HG03025 (cell line): ENCODE measurements around the gene YWHAQ.

Experiments
- ATAC-seq: cut with Tn5 transposase; IDR thresholded peaks from one replicate; pipeline ENCODE4 v1.9.1; 2021; ENCODE audit warnings: mild to moderate bottlenecking, moderate library complexity; ENCODE audit not compliant: unreplicated experiment, low FRiP score

YWHAQ gene

DNA sequence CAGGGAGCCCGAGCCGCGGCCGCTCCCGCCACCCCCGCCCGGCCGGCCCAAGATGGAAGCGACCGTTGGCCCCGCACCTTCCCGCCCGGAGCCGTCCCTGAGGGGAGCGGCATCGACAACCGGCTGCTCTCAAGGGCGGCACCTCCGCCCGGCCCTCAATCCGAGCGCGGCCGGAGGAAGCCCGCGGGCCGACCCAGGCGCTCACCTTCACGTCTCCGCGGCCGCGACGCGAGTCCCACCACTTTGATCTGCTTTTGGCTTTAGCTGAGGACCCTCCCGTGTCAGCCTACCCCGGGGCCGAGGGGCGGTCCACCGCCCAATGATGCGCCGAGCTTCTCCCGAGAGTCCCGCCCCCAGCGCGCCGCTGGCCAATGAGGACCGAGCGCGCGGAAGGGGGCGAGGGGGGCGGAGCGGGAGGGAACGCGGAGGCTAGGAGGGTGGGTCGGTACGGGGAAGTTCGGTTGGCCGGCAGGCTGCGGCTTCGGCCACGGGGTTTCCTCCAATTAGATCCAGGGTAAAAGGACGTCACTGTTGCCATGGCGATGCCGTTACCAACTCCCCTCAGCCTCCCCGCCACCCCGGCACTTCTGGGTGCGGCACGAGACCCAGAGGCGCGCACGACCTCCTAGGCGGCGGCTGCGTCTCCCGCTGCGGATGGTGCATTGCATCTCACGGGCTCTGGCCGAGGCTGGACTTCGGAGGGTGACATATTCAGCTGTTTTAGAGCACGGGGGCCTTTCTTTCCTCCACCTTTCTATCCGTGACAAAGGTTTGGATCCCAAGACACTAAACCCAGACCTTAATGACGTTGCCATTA lies at the start of gene YWHAQ:
YWHAQ (minus strand) TSS at position 262 of the 817 bp plus-strand sequence. CDS start 545 bp downstream, outside the sequence.
- peak; percentile 91 for ATAC-seq

DNA sequence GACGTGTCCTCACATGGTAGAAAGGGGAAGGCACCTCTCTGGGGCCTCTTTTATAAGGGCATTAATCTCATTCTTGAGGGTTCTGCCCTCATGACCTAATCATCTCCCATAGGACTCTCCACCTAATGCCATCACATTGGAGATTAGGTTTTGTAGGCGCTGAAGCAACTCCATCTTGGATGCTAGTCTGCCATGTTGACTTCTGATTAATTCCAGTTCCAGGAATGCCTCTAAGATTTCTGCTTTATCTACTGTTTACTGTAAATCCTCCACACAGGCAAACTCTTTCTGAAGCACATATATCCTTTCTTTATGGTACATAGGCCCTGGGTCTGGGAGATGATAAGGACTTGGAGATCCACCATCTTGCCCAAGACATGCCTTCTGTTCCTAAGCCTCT lies 49.3 kb upstream of the YWHAQ start:
- ATAC-seq = no peak

DNA sequence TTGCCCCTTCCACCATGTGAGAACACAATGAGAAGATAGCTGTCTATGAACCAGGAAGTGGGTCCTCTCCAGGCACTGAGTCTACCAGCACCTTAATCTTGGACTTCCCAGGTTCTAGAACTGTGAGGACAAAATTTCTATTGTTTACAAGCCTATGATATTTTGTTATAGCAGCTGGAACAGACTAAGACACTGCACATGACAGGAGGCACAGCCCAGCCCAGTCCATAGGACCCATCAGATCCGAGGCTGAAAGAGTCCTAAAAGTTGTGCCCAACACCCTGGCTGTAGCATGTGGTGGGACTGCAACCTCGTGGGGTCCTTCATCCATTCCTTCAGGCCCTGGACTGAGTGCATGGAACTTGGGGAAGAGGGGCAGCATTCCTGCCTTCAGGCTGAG lies 48.4 kb upstream of the YWHAQ start:
- no peak for ATAC-seq

GRCh38 chr2:9678544-9678943 lies 47.7 kb upstream of the YWHAQ start:
- no peak for ATAC-seq

GRCh38 chr2:9675415-9676351 lies 44.9 kb upstream of the YWHAQ start:
- no peak for ATAC-seq

GRCh38 chr2:9674891-9675414 lies 44.2 kb upstream of the YWHAQ start:
- no peak for ATAC-seq

GRCh38 chr2:9673914-9674481 lies 43.2 kb upstream of the YWHAQ start:
- ATAC-seq = no peak

GRCh38 chr2:9668687-9669345 lies 38.0 kb upstream of the YWHAQ start:
- no peak for ATAC-seq

GRCh38 chr2:9667826-9668225 lies 37.0 kb upstream of the YWHAQ start:
- no peak for ATAC-seq

- ATAC-seq = no peak
Observed at GRCh38 chr2:9666306-9666705, 35.5 kb upstream of the YWHAQ start.

DNA sequence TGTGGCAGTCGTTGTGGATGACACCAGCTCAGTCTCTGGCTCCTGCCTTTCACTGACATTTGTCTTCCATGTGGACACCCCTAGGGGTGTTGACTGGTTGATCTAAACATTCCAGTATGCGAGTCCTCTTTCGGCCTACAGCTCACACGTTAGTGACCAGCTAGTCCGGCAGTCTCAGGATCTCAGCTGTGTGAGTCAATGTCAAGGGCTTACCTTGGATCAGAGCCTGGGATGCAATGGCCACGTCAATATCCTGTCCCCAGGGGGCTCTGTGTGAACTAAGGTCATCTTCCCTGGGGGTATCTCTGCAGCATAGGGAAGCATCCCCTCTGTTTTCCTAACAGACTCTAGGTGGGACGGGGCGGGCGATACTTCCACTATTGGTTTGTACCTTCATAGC lies 35.1 kb upstream of the YWHAQ start:
- no peak for ATAC-seq

DNA sequence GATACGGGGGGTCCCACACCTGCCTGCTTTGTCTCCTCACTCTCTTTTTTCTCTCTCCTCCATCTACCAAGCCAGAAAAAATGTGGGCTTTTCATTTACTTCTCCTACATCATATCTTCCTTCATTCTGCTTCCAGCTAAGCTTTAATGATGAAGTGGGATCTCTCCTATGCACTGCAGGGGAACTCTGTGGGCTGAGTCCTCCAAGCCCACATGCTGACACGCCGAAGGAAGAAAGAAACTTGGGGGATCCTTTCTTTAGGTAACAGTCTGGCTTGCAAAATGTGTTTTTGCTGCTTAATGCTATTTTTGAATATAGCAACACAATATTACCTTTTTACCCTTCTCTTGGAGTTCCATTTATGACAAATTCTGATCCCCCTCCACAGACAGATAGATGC lies 33.6 kb upstream of the YWHAQ start:
- no peak for ATAC-seq

GRCh38 chr2:9663008-9663879 lies 32.4 kb upstream of the YWHAQ start:
- ATAC-seq = peak; percentile 79

DNA sequence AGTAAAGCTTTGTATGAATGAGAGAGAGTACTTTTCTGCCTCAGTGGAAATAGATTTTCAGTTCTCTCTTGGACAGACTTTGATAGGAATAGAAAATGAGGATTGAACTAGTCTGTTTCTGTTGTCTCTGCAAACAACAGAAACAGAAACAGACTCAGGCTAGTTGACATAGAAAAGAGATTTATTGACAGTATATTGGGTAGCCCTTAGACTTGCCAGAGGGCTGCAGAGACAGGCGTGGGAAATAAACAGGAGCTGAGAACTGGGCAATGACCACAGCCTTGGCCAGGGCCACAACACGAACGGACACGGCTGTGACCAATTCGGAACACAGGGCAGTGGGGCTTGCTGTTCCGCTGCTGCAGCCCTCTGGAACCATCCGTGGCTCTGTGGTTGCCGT lies 30.5 kb upstream of the YWHAQ start:
- ATAC-seq = no peak

DNA sequence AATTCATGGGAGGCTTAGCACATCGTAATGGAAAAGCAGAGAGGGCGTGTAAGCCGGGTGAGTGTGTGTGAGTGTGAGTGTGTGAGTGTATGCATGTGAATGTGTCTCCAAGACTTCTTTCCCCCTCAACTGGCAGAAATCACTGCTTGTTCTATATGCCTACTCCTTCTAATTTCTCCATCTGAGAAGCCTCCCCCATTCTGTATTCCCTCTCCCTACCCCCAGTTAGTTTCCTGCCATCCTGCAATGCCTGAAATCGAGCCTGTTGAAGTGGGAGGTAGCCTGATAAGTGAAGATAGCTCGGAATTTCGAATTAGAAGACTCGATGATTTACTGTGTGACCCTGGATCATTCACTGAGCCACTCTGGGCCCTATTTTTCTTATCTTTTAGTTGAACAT lies 30.0 kb upstream of the YWHAQ start:
- ATAC-seq = no peak

DNA sequence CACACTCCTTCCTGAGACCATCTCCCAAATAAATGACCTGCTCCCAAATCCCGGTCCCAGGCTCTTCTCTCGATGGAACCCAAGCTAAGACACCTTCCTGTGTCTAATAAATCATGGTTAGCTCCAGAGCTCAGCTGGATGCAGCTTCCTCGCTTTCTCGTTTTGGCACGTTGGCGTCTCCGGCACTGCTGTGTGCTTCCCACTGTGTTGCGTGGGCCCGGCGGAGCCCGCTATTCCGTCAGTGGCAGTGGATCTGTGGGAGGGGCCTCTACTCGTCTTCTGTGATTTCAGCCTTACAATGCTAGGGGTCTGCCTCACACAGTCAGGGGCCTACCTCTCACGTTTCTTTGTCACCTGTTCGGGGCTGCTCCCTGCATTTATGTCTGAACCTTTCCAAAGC lies 29.4 kb upstream of the YWHAQ start:
- ATAC-seq = no peak

- no peak for ATAC-seq
Observed at GRCh38 chr2:9658972-9659371, 28.2 kb upstream of the YWHAQ start.

DNA sequence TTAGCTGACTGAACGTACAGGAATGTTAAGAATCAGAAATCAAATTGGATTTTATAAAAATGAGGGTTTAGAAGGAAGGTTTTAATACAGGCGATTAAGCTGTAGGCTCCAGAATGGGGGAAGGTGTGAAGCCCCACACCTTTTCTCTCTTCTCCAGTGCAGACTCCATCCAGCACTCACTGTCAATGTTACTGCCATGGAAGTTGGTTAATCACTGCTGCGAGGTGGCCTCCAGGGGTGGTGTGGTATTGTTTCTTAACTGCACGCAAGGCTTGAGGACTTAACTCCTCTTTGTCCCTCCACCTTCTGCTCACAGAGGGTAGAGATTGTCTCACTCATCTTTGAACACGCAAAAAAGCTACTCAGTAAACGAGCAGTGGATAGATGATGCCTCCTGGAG lies 26.9 kb upstream of the YWHAQ start:
- no peak for ATAC-seq

- no peak for ATAC-seq
Observed at GRCh38 chr2:9657083-9657482, 26.3 kb upstream of the YWHAQ start.
